SU-DHL-6 (cell line): ENCODE data around the gene PFDN5.

Experiments
- CTCF ChIP-seq: fragments of 200-600 bp; sonication (generic); IDR thresholded peaks from one replicate; pipeline ENCODE4 v1.5.1; 2017; ENCODE audit warnings: antibody characterized with exemption, mild to moderate bottlenecking, low read length, moderate library complexity; ENCODE audit not compliant: insufficient read depth, poor library complexity, severe bottlenecking
- EZH2phosphoT487 ChIP-seq: fragments of 200-600 bp; sonication (generic), shearing (Covaris generic); conservative IDR thresholded peaks from 2 replicates; pipeline ENCODE4 v1.6.1; 2018; ENCODE audit warnings: mild to moderate bottlenecking, antibody characterized with exemption, low read length, moderate library complexity, mixed read lengths

- TF ChIP-seq CTCF (no peak), EZH2phosphoT487 (no peak)
Measured at GRCh38 chr12:53295891-53296219, 513 bp downstream of the PFDN5 start.
